GF-D8 (cell line): ENCODE results near the gene RARRES1.

Source experiments
- DNase-seq: peaks from one replicate; lab custom pipeline; 2025; lab: John Stamatoyannopoulos, UW

RARRES1 gene

GRCh38 chr3:158731938-158732855 is at the start of gene RARRES1:
Gene RARRES1 (minus strand): TSS chr3:158732457. CDS start chr3:158732415, 42 bp downstream.
- DNase-seq = no peak

GRCh38 chr3:158781849-158782248 is 49.6 kb upstream of the RARRES1 start:
- DNase-seq = no peak

- DNase-seq = no peak
Observed at GRCh38 chr3:158781191-158781590, 48.9 kb upstream of the RARRES1 start.

- no peak for DNase-seq
Observed at GRCh38 chr3:158780766-158781165, 48.5 kb upstream of the RARRES1 start.

GRCh38 chr3:158777161-158777873 is 45.1 kb upstream of the RARRES1 start:
- no peak for DNase-seq

GRCh38 chr3:158776531-158776930 is 44.3 kb upstream of the RARRES1 start:
- no peak for DNase-seq

- DNase-seq = no peak
Observed at GRCh38 chr3:158775426-158776410, 43.5 kb upstream of the RARRES1 start.

- no peak for DNase-seq
Observed at GRCh38 chr3:158774965-158775364, 42.7 kb upstream of the RARRES1 start.

GRCh38 chr3:158773845-158774830 is 41.9 kb upstream of the RARRES1 start:
- no peak for DNase-seq

GRCh38 chr3:158773166-158773565 is 40.9 kb upstream of the RARRES1 start:
- no peak for DNase-seq

GRCh38 chr3:158771982-158772381 is 39.7 kb upstream of the RARRES1 start:
- no peak for DNase-seq

GRCh38 chr3:158771577-158771976 is 39.3 kb upstream of the RARRES1 start:
- DNase-seq = no peak

GRCh38 chr3:158770741-158771350 is 38.6 kb upstream of the RARRES1 start:
- DNase-seq = no peak

- no peak for DNase-seq
Observed at GRCh38 chr3:158769952-158770740, 37.9 kb upstream of the RARRES1 start.

GRCh38 chr3:158769549-158769948 is 37.3 kb upstream of the RARRES1 start:
- no peak for DNase-seq

GRCh38 chr3:158768881-158769543 is 36.8 kb upstream of the RARRES1 start:
- no peak for DNase-seq

- no peak for DNase-seq
Observed at GRCh38 chr3:158768361-158768787, 36.1 kb upstream of the RARRES1 start.

- no peak for DNase-seq
Observed at GRCh38 chr3:158766364-158766763, 34.1 kb upstream of the RARRES1 start.
